Measurements from ENCODE around the gene B3GLCT.

- TF ChIP-seq EZH2 (IDR thresholded peaks at IDR 0.05) = no peak
- TF ChIP-seq CTCF (IDR thresholded peaks at IDR 0.05 in 2 of 3, conservative IDR thresholded peaks at IDR 0.05 in 1 of 3; ENCODE audit: borderline replicate concordance in 1 of 3, insufficient read depth in 1 of 3, low read depth in 2 of 3, low read length in 2 of 3) = no peak
- no peak for TF ChIP-seq MAX (IDR thresholded peaks at IDR 0.05)
Measured at GRCh38 chr13:31282741-31283455, 83.1 kb downstream of the B3GLCT start.

Measured in HCT116 (cell line).